Ovary (tissue), 9 donors: Measurements from ENCODE around the gene NAP1L1. TPM values are rescaled to one million over a fixed set of nuclear protein-coding genes. Genes with fewer than 3 reads are reported as not detected.

Experiments
- DNase-seq, 5 donors: peaks; one replicate each; pipeline ENCODE4 v3.0.0-alpha.2; 2019 to 2020
- H3K27ac ChIP-seq, 2 donors: fragments of 200-600 bp; one replicate each; pipeline versions ENCODE4 v1.5.1 to v1.8.0; 2019 to 2022
- H3K27me3 ChIP-seq: fragments of 200-600 bp; one replicate; pipeline ENCODE4 v1.8.0; 2022
- H3K36me3 ChIP-seq: fragments of 200-600 bp; sonication (generic); one replicate; pipeline ENCODE4 v1.5.1; 2019
- H3K4me1 ChIP-seq: one replicate; pipeline ENCODE4 v1.8.1; 2013; ENCODE audit warnings: mild to moderate bottlenecking, moderate library complexity; ENCODE audit not compliant: insufficient read depth
- H3K4me3 ChIP-seq: fragments of 200-600 bp; sonication (generic); one replicate; pipeline ENCODE4 v1.5.1; 2017
- H3K9me3 ChIP-seq, 2 donors: fragments of 200-600 bp in 1 of 2; sonication (generic) in 1 of 2; one replicate each; pipeline versions ENCODE4 v1.5.1 to v1.8.1; 2013 to 2019; ENCODE audit warnings: mild to moderate bottlenecking in 1 of 2, moderate library complexity in 1 of 2
- CTCF ChIP-seq, 3 donors: fragments of 450-650 bp in 2 of 3; fragments of 200-600 bp in 1 of 3; IDR thresholded peaks; one replicate each; pipeline versions ENCODE4 v1.5.1 to v1.8.0; 2016 to 2022; ENCODE audit warnings: antibody characterized with exemption in 3 of 3, mild to moderate bottlenecking in 1 of 3
- EP300 ChIP-seq: sonication (generic); formaldehyde crosslinking; IDR thresholded peaks from one replicate; pipeline ENCODE4 v1.6.1; 2017; ENCODE audit warnings: antibody characterized with exemption
- POLR2A ChIP-seq: fragments of 450-650 bp; IDR thresholded peaks from one replicate; pipeline ENCODE4 v1.6.1; 2017; ENCODE audit warnings: antibody characterized with exemption, mild to moderate bottlenecking, moderate library complexity
- WGBS, 3 donors: extraction: QIAGEN DNeasy Blood & Tissue Kit in 1 of 3; methylation state at CpG; one replicate each; pipeline versions ENCODE4 v1.1.5 to v1.1.7; 2013 to 2017; 5-methylcytosine and 5-hydroxymethylcytosine counted together
- intact Hi-C, 4 donors: fragments of 100-400 bp; cut with DNase I; formaldehyde crosslinking; loops; one replicate each; pipeline versions ENCODE4 v1.11.0 to v1.15.1; 2022 to 2023
- polyA plus RNA-seq, 2 donors: library from polyadenylated mRNA; stranded (reverse); fragments of 200-250 nt in 1 of 2; fragments of 350-450 nt in 1 of 2; fragmentation: Illumina TruSeq in 1 of 2; extraction: RNeasy Lipid Tissue Mini Kit (QIAGEN cat#74804) in 1 of 2; gene quantifications; one replicate each; pipeline ENCODE4 v1.2.3, GENCODE V29; 2013 to 2014
- total RNA-seq, 7 donors: library from RNA; depleted of rRNA in 2 of 7; stranded (reverse); fragments of >200 nt in 2 of 7; fragmentation: NEBNext Ultra II Directional in 3 of 7; extraction: Animal tissue kit (Norgen Biotek cat#: 25700) in 3 of 7; gene quantifications; one replicate each; pipeline versions ENCODE4 v1.1.0 to v1.2.4, GENCODE V29; 2016 to 2023
- donor health status: DM: no; HTN: no; CAD: no; lungs with moderate emphysema.
- donor health status: DM: no; HTN: no; CAD: no.
- donor health status: Bipolar disorder and iron deficiency.
- donor health status: DM: yes; HTN: yes; CAD: no.
- donor health status: DM: no; HTN: no; CAD: no.
- donor health status: DM: yes; HTN: yes; CAD: no.

NAP1L1 gene
- total and polyA plus RNA-seq, 9 donors = 500 to 1,115 (median 750) TPM

DNA sequence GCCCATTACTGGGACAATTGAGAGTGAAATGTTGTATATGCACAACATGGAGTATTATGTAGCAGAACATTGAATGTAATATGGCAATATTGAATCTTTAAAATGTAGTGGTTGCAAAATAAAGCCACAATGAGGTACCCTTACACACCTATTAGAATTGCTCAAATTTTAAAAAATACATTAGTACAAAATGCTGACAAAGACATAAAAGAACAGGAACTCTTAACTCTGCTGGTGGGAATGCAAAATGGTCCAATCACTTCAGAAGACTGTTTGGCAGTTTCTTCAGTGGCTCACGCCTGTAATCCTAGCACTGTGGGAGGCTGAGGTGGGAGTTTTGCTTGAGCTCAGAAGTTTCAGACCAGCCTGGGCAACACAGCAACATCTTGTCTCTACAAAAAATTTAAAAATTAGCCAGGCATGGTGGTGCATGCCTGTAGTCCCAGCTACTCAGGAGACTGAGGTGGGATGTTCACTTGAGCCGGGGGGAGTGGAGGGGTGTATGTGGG, 6.8 kb upstream of the NAP1L1 start:
- intact Hi-C loops = no loop called here
- no peak for TF ChIP-seq POLR2A
- TF ChIP-seq CTCF (IDR thresholded peaks at IDR 0.05) = no peak
- no peak for TF ChIP-seq EP300
- 43 to 49% (median 46%) methylated on average over 2 of the region's 2 CpGs for WGBS, 3 donors

DNA sequence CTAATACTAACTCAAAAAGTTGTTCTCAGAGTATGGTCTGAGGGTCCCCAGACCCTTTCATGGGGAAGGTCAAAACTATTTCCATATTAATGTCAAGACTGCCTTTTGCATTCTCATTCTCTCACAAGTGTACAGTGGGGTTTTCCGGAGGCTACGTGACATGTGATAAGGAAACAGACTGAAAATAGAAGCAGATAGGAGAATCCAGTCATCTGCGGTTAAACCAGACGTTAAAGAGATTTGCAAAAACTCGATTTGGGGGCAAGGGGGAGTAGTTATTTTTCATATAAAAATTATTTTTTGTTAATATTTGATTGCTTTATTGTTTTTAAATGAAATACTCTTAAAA, 1.0 kb upstream of the NAP1L1 start:
- Histone ChIP-seq H3K4me3 (peak overlapping the region; percentile 81), H3K27ac (peak overlapping the region in 1 of 2 donors; percentile 99), H3K27me3 (no peaks in the 10 kb centered on the region), H3K4me1 (no peaks in the 10 kb centered on the region), H3K9me3 (no peaks in the 10 kb centered on the region), H3K36me3 (no peaks in the 10 kb centered on the region)
- intact Hi-C loops = loop anchor here in 1 of 4 donors (2.0 kb wide), 1 partner anchor 55 kb away; the partner anchor contains the start of gene PHLDA1
- no peak for TF ChIP-seq POLR2A
- TF ChIP-seq EP300 = no peak
- TF ChIP-seq CTCF (IDR thresholded peaks at IDR 0.05) = no peak
- 2 to 5% (median 2%) methylated on average over 5 of the region's 5 CpGs for WGBS, 3 donors
- no peak for DNase-seq

More for the DNA sequence above, 6.8 kb upstream of the NAP1L1 start:
- H3K36me3 ChIP-seq = no peaks in the 10 kb centered on the region
- no peaks in the 10 kb centered on the region for H3K27me3 ChIP-seq
- H3K4me3 ChIP-seq = no peak overlapping the region
- no peaks in the 10 kb centered on the region for H3K9me3 ChIP-seq
- DNase-seq = no peak
- H3K4me1 ChIP-seq = no peaks in the 10 kb centered on the region
- no peak overlapping the region for H3K27ac ChIP-seq

DNA sequence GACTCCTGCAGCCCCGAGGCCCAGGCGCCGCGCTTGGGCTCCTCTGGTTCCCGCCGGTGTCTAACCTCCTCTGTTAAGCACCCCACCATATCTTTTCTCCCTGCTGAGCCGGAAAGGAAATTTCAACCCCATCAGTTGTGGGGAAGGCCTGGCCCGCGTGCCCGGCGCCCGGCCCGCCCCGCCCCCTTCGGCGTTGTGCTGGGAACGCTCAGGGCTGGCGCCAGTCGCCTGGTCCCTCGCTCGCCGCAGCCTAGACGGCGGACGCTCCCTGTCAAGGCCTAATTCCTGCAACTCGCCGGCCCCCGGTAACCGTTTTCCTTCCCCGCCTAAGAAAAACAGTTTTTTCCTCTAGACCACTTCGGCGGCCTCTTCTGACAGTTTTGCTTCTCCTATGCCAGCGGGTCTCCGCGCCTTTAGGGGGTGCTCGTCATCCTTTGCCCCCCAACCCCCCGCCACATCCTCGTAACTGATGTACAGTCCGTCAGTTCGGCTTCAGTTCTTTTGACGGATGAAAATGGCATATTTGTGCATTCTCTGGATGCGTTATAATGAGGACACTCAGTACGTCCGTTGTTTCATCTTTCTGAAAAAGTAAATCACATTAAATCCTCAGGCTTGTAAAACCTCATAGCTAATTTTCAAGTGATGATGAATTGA, 506 bp upstream of the NAP1L1 start:
- Histone ChIP-seq H3K27ac (peak overlapping the region; percentile 95 to 99), H3K4me3 (peak overlapping the region; percentile 81), H3K27me3 (no peaks in the 10 kb centered on the region), H3K9me3 (no peaks in the 10 kb centered on the region), H3K4me1 (no peaks in the 10 kb centered on the region), H3K36me3 (no peaks in the 10 kb centered on the region)
- DNase-seq = no peak
- intact Hi-C loops = loop anchor here in 1 of 4 donors (2.0 kb wide), 1 partner anchor 54 kb away; the partner anchor contains the start of gene PHLDA1
- TF ChIP-seq POLR2A (no peak), EP300 (no peak), CTCF (IDR thresholded peaks at IDR 0.05) (no peak)
- 0% methylated on average over 40 to 44 of the region's 44 CpGs for WGBS, 3 donors

DNA sequence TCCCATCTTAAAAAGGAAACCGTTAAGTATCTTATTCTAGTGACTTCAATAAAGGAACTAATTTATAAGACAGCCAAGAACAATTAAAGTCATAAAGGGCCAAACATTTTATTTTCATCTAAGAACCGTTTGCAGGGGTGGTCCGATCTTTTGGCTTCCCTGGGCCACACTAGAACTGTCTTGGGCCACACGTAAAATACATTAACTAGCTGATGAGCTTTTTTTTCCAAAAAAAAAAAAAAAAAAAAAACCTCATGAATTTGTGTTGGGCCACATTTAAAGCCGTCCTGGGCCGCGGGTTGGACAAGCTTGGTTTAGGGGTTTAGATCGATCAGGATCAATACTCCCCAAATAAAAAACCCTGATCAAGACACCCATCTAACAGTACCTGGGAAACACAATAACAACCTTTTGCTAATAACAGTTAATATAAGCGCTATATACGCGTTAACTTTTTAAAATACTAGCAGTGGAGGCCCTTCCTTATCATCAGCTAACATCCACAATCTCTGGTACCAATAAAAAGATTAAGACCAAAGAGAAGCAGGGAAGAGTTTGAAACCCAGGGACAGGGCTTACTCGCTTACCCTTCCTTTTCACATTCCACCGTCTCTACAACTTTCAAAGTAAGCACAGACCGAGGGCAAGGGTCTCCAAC, 1.1 kb downstream of the NAP1L1 start:
- Histone ChIP-seq H3K36me3 (no peaks in the 10 kb centered on the region), H3K4me3 (peak overlapping the region; percentile 81), H3K27me3 (no peaks in the 10 kb centered on the region), H3K27ac (peak overlapping the region; percentile 95 to 99), H3K9me3 (no peaks in the 10 kb centered on the region), H3K4me1 (no peaks in the 10 kb centered on the region)
- intact Hi-C loops = no loop called here
- no peak for DNase-seq
- no peak for TF ChIP-seq CTCF (IDR thresholded peaks at IDR 0.05)
- TF ChIP-seq POLR2A = no peak
- no peak for TF ChIP-seq EP300
- WGBS, 3 donors = 3 to 4% (median 3%) methylated on average over 14 of the region's 14 CpGs
